GM06990 (cell line): ENCODE data around the gene LRRC57.
A peak's percentile ranks its signal among the peaks of the same experiment; 100 is the strongest.

ENCODE experiments used
- DNase-seq: peaks from one replicate; pipeline ENCODE4 v3.0.0-alpha.2; 2011; ENCODE audit not compliant: insufficient read length; ENCODE audit errors: extremely low read depth
- H3K27me3 ChIP-seq: replicated peaks from 2 replicates; pipeline ENCODE4 v1.6.0; 2011; ENCODE audit warnings: low read length; ENCODE audit not compliant: control insufficient read depth, insufficient read depth
- H3K36me3 ChIP-seq: 2 replicates; pipeline ENCODE4 v1.5.1; 2011; ENCODE audit warnings: low read length; ENCODE audit not compliant: control insufficient read depth, insufficient read depth
- H3K4me3 ChIP-seq: replicated peaks from 2 replicates; pipeline ENCODE4 v1.5.1; 2011; ENCODE audit warnings: low read depth, mild to moderate bottlenecking, control low read depth, low read length
- TF ChIP-seq, protein P1 (sequence below): IDR thresholded peaks from 2 replicates; pipeline ENCODE4 v1.5.1; 2011; ENCODE audit warnings: low read length, control low read depth, mild to moderate bottlenecking, inconsistent platforms; ENCODE audit not compliant: insufficient read depth, poor library complexity, severe bottlenecking

LRRC57 gene

DNA sequence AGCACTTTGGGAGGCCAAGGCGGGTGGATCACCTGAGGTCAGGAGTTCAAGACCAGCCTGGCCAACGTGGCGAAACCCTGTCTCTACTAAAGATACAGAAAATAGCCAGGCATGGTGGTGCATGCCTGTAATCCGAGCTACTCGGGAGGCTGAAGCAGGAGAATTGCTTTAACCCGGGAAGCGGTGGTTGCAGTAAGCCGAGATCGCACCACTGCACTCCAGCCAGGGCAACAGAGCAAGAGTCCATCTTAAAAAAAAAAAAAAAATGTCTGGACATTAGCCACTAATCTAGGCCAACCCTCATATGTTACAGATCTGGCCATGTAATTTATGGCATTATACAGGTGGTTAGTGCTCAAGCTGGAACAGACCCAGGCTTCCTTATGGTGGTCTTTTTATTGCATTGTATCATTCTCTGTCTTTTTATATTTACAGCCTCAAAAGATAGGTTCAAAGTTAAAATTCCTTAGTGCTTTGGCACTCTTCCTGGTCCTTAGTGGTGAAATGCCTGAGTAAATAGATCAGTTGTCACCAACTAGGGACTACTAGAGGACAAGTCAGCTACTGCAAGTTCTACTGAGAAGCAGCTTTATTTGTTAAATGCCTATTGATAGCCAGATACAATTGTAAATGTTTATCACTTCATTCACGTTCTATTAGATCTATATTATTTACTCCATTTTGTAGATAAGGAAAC is 42.8 kb upstream of the LRRC57 start:
- Histone ChIP-seq H3K27me3 (no peaks in the 10 kb centered on the region), H3K4me3 (no peak overlapping the region), H3K36me3 (peaks cover 1% of the 10 kb centered on the region; the same call in 1 of the 2 replicates)
- DNase-seq, result no peak
- TF ChIP-seq, protein P1, sequence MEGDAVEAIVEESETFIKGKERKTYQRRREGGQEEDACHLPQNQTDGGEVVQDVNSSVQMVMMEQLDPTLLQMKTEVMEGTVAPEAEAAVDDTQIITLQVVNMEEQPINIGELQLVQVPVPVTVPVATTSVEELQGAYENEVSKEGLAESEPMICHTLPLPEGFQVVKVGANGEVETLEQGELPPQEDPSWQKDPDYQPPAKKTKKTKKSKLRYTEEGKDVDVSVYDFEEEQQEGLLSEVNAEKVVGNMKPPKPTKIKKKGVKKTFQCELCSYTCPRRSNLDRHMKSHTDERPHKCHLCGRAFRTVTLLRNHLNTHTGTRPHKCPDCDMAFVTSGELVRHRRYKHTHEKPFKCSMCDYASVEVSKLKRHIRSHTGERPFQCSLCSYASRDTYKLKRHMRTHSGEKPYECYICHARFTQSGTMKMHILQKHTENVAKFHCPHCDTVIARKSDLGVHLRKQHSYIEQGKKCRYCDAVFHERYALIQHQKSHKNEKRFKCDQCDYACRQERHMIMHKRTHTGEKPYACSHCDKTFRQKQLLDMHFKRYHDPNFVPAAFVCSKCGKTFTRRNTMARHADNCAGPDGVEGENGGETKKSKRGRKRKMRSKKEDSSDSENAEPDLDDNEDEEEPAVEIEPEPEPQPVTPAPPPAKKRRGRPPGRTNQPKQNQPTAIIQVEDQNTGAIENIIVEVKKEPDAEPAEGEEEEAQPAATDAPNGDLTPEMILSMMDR, result peak; percentile 37

DNA sequence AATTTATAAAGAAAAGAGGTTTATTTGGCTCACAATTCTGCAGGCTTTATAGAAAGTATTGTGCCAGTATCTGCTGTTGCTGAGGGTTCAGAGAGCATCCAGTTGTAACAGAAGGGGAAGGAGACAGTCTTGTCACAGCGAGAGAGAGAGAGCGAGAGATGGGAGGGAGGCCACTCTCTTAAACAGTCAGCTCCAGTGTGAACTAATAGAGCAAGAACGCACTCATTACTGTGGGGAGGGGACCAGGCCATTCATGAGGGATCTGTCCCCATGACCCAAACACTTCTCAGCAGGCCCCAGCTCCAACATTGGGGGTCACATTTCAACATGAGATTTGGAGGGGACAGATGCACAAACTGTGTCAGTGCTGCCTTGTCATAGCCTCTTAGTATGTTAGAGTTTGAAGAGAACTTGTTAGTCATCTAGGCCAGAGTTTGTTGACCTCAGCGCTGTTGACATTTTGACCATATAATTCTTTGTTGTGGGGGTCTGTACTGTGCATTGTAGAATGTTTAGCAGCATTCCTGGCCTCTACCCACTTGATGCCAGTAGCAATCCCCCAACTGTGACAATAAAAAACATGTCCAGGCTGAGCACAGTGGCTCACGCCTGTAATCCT is 42.1 kb upstream of the LRRC57 start:
- Histone ChIP-seq H3K36me3 (peaks cover 1% of the 10 kb centered on the region; the same call in 1 of the 2 replicates), H3K27me3 (no peaks in the 10 kb centered on the region), H3K4me3 (no peak overlapping the region)
- TF ChIP-seq, protein P1, result no peak
- no peak for DNase-seq

DNA sequence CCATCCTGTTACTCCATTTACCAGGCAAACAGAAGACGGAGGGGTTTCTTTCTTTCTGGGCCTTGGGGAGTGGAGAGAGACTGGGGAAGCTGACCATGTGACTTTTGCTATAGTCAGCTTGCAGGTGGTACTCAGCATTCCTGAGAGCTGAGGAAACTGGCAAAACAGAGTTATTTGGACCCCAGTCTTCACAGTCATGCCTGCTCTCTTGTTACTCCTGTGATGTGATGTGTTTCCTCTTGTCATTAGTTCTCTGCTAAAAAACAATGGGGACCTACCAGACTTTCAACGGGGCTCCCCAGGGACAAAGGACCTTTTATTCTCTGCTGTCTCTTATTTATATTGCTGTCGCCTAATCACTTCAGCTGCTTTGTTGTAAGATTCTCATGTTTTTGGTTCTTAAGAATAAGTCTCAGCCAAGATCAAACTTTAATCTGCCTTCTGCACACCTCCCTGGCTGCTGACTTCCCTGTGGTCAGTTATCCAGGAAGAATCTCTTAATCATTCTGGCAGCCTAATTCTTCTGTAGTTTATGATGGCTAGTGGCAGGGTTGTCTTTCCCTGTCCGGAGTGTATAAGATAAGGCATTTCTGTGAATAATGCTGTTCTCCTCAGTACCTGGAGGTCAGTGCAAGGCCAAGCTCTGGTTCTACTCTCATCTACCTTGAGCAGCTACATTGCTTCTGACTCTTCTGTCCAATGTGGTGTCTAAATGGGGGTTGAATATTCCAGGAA is 35.6 kb upstream of the LRRC57 start:
- DNase-seq, result no peak
- Histone ChIP-seq H3K27me3 (no peaks in the 10 kb centered on the region), H3K4me3 (no peak overlapping the region), H3K36me3 (no peaks in the 10 kb centered on the region)
- TF ChIP-seq, protein P1, result no peak

DNA sequence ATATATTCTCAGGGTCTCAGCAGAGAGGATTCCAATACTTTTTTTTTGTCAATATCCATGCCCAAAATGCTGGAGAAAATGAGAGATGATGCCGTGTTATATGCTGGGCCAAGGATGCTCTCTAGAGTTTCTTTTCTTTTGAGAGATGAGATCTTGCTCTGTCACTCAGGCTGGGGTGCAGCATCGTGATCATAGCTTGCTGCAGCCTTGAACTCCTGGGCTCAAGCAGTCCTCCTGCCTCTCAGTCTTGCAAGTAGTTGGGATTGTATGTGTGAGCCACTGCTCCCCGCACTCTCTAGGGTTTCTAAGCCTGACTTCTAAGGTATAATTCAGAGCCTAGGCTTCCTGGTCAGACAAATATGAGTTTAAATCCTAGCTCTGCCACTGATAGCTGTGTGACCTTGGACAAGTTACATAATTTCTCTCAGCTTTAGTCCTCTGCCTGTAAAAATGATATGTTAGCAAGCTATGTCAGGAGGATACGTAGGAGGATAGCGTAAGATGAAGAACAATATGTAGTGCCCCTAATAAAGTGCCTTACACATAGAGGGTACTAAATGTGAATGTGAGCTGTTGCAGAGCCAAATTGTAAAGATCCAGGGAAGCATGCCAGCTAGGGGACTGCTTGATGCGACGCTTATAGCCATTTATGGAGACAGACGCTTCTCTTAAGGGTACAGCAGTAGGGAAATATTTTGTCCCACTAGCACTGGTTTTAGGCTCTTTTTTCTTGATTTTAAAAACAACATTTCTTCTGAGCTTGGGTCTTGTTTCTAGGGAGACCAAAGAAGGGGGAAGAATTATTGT is 34.2 kb upstream of the LRRC57 start:
- no peaks in the 10 kb centered on the region for H3K36me3 ChIP-seq
- no peak overlapping the region for H3K4me3 ChIP-seq
- TF ChIP-seq, protein P1, result no peak
- no peak for DNase-seq
- no peaks in the 10 kb centered on the region for H3K27me3 ChIP-seq

DNA sequence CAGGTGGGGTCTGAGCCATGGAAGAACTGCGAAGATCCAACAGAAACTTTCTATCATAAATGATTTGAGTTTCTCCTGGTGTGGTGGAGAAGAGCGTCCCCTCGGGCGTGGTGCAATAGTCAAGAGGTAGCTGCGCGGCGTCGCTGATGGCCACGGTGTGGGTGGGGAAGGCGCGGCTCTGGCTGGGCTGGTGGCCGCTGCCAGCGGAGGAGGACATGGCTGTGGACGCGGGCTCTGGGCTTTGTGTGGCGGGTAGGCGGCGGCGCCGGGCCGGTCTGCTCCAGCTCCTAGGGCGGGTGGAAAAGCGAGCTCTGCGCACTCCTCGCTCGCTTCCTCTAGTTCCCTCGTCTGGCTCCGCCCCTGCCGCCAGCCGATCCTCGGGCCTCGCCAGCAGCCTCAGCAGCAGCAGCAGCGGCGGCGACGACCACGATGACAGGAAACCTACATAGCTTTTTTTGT is 32.7 kb upstream of the LRRC57 start:
- TF ChIP-seq, protein P1, result peak; percentile 25
- DNase-seq, result peak; percentile 82
- H3K36me3 ChIP-seq, result no peaks in the 10 kb centered on the region
- peak overlapping the region; percentile 70 for H3K4me3 ChIP-seq
- no peaks in the 10 kb centered on the region for H3K27me3 ChIP-seq
